HG03175 (cell line): ENCODE data around the gene GPR89B.
A peak's percentile ranks its signal among the peaks of the same experiment; 100 is the strongest.
"Not testable (repeated sequence)": the region's sequence is repeated elsewhere in the genome, so short reads cannot be mapped to it uniquely, and the experiment has no call there.

Experiments used
- ATAC-seq: cut with Tn5 transposase; IDR thresholded peaks from one replicate; pipeline ENCODE4 v1.9.1; 2021; ENCODE audit warnings: mild to moderate bottlenecking, moderate library complexity; ENCODE audit not compliant: unreplicated experiment

The GPR89B gene

GRCh38 chr1:147928236-147929132 lies at the start of gene GPR89B:
TSS of gene GPR89B (plus strand) at chr1:147928420. CDS start at chr1:147928537, 117 bp downstream.
- ATAC-seq = peak; percentile 98

- no peak for ATAC-seq
Measured at GRCh38 chr1:147879911-147880310, 48.3 kb upstream of the GPR89B start.

GRCh38 chr1:147882535-147882934 lies 45.7 kb upstream of the GPR89B start:
- no peak for ATAC-seq

- ATAC-seq = no peak
Measured at GRCh38 chr1:147890177-147890790, 37.9 kb upstream of the GPR89B start.

- ATAC-seq = no peak
Measured at GRCh38 chr1:147891088-147891487, 37.1 kb upstream of the GPR89B start.

GRCh38 chr1:147892216-147892615 lies 36.0 kb upstream of the GPR89B start:
- no peak for ATAC-seq

- no peak for ATAC-seq
Measured at GRCh38 chr1:147892731-147893214, 35.4 kb upstream of the GPR89B start.

- ATAC-seq = no peak
Measured at GRCh38 chr1:147895123-147895522, 33.1 kb upstream of the GPR89B start.

- no peak for ATAC-seq
Measured at GRCh38 chr1:147897029-147897752, 31.0 kb upstream of the GPR89B start.

GRCh38 chr1:147897789-147898188 lies 30.4 kb upstream of the GPR89B start:
- no peak for ATAC-seq

GRCh38 chr1:147902253-147902845 lies 25.9 kb upstream of the GPR89B start, which contains the start of gene GJA8:
TSS of gene GJA8 (plus strand) at chr1:147902795. CDS start at chr1:147907956, 5,161 bp downstream.
- ATAC-seq = no peak

GRCh38 chr1:147904726-147905125 lies 23.5 kb upstream of the GPR89B start:
- ATAC-seq = no peak

GRCh38 chr1:147907786-147908509 lies 20.3 kb upstream of the GPR89B start:
- no peak for ATAC-seq

- no peak for ATAC-seq
Measured at GRCh38 chr1:147912553-147912952, 15.7 kb upstream of the GPR89B start.

GRCh38 chr1:147913362-147913942 lies 14.8 kb upstream of the GPR89B start:
- ATAC-seq = no peak

GRCh38 chr1:147919896-147920295 lies 8.3 kb upstream of the GPR89B start:
- ATAC-seq = no peak

GRCh38 chr1:147924813-147925212 lies 3.4 kb upstream of the GPR89B start:
- ATAC-seq = no peak

GRCh38 chr1:147927215-147927614 lies 1.0 kb upstream of the GPR89B start:
- ATAC-seq = not testable (repeated sequence)

- not testable (repeated sequence) for ATAC-seq
Measured at GRCh38 chr1:147927689-147928088, 531 bp upstream of the GPR89B start.

GRCh38 chr1:147931137-147931536 lies 2.9 kb downstream of the GPR89B start:
- ATAC-seq = not testable (repeated sequence)
